Measurements from ENCODE around the gene MORC2.
A peak's percentile ranks its signal among the peaks of the same experiment; 100 is the strongest.

Gene MORC2

DNA sequence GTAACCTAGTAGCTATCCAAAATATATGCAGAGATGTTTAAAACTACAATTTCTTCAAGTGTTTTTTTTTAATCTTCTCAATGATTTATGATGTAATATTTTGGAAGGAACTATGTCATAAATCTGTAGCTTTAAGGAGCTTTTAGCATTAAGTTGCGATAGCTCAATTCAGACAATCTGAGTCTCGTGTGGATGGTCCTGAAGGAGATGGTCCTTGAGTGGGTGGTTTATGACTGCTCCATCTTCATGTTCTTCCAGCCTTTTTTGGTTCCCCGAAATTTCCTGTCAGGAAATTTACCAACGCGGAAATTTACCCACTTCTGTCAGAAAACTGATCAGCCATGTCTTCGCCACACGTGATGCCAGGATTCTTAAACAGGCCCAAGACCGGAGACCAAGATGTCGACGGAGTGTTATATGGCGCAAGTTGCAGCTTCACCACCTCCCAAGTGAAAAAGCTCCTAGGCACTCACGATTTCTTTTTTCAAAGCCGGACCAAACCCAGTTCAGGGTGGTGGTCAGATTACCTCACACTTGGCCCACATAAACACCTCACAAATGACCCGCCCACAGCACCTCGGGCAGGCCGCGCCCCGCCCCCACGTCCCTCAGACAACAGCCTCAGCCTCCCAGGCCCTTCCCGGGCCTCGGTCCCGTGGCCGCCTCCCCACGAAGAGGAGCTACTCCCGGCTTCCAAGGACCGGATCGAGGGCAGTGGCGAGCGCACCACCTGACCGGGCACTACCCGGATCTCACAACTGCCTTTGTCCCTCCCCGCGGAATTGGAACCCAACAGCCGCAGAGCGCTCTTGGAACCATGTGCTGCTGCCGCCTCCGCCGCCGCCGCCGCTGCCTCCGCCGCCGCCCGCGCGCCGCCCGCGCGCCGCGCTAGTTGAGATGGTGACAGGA is at the start of gene MORC2:
MORC2 (minus strand) TSS at position 760 of the 909 bp plus-strand sequence. CDS start 885 bp downstream, outside the sequence.
- DNase-seq: no peak

DNA sequence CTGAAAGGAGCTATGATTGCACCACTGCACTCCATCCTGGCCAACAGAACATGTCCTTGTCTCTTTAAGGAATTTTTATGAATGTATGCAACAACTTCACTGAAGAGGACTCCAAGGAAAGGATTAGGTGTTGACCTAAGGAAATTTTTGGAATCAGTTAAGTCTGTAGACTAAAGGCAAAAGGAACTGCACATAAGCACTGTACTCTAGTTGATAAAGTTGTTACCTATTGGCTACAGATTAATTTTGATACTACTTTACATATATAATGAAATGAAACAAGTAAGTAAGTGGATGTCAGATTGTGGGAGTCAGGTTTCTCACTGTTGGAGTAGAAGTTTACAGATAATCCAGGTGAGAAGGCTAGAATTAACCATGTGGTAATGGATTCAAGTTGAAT is 37.0 kb upstream of the MORC2 start:
- DNase-seq: no peak

DNA sequence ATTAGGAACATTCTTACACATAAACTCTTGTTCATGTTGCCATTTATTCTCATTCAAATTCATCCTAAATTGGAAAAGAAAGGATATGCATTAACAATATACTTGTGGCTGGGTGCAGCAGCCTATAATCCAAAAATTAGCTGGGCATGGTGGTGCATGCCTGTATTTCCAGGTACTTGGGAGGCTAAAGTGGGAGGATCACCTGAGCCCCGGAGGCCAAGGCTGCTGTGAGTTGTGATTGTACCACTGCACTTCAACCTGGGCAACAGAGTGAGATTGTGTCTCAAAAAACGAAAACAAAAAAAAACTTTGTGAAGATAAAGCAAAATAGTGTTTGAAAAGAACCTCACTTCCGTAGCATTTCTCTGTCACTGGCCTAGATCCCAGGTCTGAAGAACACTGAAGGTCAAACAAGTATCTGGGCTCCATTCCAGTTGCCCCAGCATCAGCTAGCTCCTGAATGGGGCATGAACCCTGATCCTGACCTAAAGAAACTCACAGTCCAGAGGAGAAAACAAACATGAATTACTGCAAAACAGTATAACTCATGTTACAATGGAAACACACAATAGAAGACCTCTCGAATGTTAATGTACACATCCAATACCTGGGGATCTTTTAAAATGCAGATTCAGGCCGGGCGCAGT is 32.7 kb upstream of the MORC2 start:
- DNase-seq: no peak

DNA sequence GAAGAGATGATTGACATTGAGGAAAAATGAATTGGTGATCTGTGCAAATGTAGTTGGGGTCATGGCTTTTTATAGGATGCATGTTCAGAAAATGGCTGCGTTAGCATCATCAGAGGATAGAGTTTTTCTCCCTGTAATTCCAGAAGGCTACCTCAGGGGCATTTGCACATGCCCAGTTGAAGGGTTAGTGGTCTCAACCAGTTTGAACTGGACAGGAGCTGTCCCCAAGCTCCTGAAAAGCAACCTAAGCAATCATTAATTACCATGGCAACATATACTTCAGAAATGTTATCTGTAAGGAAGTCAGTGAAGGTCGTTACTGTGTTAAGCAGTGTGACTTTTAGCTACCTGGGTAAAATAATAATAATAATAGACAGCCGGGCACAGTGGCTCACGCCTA is 29.8 kb upstream of the MORC2 start:
- no peak for DNase-seq

- no peak for DNase-seq
These were observed 27.9 kb upstream of the MORC2 start for GRCh38 chr22:30996462-30996861.

- no peak for DNase-seq
These were observed 26.4 kb upstream of the MORC2 start for GRCh38 chr22:30994960-30995359.

DNA sequence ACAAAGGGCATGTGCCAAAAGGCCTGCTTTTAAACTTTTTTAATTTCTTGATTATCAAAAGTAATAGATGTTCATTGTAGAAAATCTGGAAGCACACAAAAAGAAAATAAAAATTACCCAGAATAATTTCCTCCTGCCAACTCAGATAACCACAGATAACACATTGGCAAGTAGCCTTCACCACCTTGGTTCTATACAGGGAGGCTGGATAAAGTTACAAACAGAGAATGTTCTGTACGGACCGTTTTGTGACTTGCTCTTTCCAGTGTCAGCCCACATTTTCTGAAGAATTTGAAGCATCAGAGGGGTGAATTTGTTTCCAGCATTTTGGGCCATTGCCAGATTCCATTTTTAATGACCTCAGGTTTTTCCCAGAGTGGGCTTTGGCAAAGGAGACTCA is 24.0 kb upstream of the MORC2 start:
- DNase-seq: no peak

DNA sequence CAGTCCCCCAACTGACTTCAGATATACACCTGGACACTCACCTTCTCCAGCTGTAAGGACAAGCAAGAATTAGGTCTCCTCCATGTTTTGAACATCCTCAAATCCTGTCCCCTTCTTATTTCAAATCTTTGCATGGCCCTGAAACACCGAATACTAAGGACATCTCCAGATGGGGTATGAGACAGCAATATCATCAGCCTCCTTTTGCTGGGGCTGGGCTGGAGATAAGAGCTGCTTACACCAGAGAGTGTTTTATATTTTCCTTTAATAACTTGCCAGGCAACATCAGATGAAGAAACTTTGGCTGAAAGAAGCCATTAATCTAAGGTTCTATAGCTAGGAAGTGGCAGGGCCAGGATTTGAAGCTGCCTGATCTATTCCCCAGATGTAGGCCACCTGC is 22.1 kb upstream of the MORC2 start:
- no peak for DNase-seq

DNA sequence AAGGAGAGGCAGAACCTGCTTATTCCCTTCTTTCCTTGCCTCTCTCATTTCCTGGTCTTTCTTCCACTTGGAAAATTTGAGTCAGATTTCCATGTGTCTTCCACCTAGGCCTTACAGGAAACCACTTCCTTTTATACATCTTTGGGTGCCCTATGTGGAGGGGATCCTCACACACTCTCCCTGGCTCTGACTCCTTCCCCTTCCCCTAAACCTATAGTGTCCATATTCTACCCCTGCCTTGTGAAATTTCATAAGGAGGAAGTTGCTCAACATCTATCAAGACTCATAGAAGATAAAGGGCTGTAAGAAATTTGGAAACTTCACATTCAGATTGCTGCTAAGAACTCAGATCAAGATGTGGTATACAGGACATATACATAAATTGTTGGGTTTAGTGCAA is 20.9 kb upstream of the MORC2 start:
- DNase-seq: no peak

- DNase-seq: no peak
These were observed 17.1 kb upstream of the MORC2 start for GRCh38 chr22:30985561-30986208.

GRCh38 chr22:30984317-30984716 is 15.7 kb upstream of the MORC2 start:
- DNase-seq: no peak

DNA sequence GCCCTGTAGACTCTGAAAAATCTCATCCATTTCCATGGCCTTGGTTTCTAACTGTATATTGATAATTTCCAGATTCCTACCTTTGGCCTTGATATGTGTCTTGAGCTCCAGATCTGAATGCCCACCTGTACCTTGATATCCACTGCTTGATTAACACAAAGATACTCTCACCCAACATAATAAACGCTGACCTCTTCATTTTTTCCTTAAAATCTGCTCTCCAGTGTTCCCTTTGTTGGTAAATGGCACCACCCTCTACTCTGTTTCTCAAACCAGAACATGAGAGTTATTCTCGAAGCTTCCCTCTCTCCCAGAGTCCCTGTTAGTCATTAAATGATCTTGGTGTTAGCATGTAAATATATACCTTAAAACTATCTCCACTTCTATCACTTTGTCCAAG is 13.9 kb upstream of the MORC2 start:
- DNase-seq: no peak

DNA sequence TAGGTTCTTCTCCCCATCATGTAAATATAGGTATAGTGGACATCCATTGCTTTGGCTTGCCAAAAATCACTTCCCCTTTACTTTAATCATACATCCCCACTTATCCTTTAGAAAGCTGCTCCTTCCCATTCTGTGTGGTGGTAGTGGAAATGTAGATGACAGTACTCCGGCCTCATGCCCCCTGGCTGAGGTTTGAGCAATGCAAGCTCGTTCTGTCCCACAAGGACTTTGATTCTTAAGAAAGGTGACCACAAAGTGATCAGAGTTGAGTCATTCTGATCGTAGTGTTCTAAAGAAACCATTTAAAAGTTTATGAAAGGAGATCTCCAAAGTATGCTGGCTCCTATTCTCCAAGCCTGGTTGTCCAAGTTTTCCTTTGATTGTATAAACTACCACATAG is 11.4 kb upstream of the MORC2 start:
- no peak for DNase-seq

- no peak for DNase-seq
These were observed 9.9 kb upstream of the MORC2 start for GRCh38 chr22:30978304-30978962.

DNA sequence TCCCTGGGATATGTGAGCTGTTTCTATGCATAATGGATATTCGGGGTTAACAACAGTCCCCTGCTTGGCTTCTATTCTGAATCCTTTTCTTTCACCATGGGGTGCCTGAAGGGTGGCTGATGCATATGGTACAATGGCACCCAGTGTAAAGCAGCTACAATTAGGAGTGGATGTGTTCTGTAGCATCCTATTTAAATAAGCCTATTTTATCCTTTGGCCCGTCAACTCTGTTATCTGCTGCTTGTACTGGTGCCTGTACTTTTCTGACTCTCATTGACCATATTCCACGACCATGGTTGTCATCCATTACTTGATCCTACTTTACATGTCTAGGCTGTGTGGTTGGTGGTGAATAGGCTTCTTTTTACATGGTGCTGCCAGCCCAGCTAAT is 1.8 kb upstream of the MORC2 start:
- no peak for DNase-seq

- DNase-seq: peak in 2 of 4 experiments; percentile 31 to 34
These were observed 1.2 kb upstream of the MORC2 start for GRCh38 chr22:30969532-30970355.

DNA sequence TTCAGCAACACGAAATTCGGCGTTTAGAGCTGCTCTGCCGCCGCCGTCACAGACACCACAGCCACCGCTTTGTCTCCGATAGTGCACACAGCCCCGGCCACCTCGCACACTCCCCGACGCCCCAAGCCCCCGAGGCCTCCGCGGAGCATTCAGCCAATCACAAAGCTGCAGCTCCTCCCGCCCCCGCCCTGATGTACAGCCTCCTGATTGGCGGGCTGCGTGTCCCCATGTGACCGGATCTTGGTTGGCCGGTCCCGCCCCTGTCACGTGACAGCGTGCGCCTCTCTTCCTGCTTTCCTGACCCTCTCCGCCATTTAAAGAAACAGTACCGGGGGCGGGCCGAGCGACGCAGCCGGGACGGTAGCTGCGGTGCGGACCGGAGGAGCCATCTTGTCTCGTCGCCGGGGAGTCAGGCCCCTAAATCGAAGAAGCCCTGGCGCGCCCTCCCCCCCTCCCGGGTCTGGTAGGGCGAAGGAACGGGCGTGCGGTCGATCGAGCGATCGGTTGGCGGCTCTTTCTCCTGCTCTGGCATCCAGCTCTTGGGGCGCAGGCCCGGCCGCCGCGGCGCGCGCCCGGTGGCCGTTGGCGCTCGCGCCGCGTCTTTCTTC is 454 bp upstream of the MORC2 start, which contains the start of gene TUG1:
TUG1 (plus strand) TSS at position 342 of the 608 bp plus-strand sequence.
- DNase-seq: peak; percentile 89 to 95 (median 94)

- no peak for DNase-seq
These were observed 3.7 kb downstream of the MORC2 start for GRCh38 chr22:30964858-30965257.

DNA sequence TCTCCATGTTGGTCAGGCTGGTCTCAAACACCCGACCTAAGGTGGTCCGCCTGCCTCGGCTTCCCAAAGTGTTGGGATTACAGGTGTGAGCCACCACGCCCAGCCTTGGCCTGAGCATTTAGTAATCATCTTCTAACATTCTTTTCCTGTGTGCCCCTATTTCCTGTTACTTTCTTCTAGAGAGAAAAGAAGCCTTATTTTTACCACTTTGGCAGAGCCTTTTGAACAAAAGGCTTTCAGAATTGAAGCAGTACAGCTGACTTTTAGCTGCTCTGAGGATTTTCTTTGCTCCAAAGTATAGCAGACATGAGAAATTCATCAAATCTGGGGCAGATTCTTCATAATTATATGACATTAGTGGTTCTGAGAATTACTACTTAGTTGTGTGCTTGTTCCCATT is 13.4 kb downstream of the MORC2 start:
- DNase-seq: no peak

GRCh38 chr22:30953206-30953605 is 15.4 kb downstream of the MORC2 start:
- no peak for DNase-seq

DNA sequence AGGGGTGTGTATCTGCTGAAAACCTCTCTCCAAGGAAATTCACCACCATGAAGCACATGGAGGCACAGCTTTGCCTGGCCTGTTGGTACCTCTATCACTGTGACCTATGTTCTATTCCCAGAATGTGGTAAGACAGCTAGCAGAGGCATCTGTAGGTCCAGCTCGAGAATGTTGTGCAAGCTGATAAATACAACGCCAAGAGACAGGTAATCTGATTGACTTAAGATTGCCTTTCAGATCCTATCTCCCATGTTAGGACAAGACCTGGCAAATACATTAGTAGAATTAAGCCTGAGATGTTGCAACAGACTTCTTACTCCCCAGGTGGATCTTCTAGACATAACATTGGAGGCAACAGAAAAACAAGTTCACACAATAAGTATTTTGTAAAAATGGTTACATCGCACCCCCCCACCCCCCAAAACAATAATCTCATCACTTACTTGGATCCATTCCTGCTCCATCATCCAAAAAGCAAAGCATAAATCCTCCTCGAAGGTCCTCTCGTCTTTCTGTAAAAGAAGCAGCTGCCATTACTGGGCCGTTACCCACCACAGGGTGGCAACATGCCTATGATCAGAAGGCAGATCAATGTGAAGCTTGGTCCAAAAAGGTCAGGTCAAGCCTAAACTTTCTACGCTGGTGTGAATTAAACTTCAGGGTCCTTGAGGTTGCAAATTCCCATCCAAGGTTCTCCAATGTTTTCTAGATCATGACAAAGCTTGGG is 18.5 kb downstream of the MORC2 start:
- no peak for DNase-seq

Measured in activated CD4-positive, CD25-positive, alpha-beta regulatory T cell (primary cell).